8988T (cell line): Measurements from ENCODE around the gene TSPAN5.
"Not testable (repeated sequence)": the region's sequence is repeated elsewhere in the genome, so short reads cannot be mapped to it uniquely, and the experiment has no call there.

Source experiments
- DNase-seq: peaks from one replicate; pipeline ENCODE4 v3.0.0; 2011

Gene TSPAN5

GRCh38 chr4:98658287-98659105, at the start of gene TSPAN5:
Gene TSPAN5, minus strand, starts transcription at chr4:98658611.
- DNase-seq: peak; percentile 55

- no peak for DNase-seq
Measured at GRCh38 chr4:98706935-98707334, 48.5 kb upstream of the TSPAN5 start.

- DNase-seq: no peak
Measured at GRCh38 chr4:98706200-98706813, 47.9 kb upstream of the TSPAN5 start.

- DNase-seq: not testable (repeated sequence)
Measured at GRCh38 chr4:98705586-98705985, 47.2 kb upstream of the TSPAN5 start.

GRCh38 chr4:98700656-98701055, 42.2 kb upstream of the TSPAN5 start:
- DNase-seq: no peak

- DNase-seq: no peak
Measured at GRCh38 chr4:98694076-98694475, 35.7 kb upstream of the TSPAN5 start.

GRCh38 chr4:98692411-98692810, 34.0 kb upstream of the TSPAN5 start:
- DNase-seq: no peak

- DNase-seq: no peak
Measured at GRCh38 chr4:98691588-98691987, 33.2 kb upstream of the TSPAN5 start.

- no peak for DNase-seq
Measured at GRCh38 chr4:98689507-98690174, 31.2 kb upstream of the TSPAN5 start.

GRCh38 chr4:98688411-98689290, 30.2 kb upstream of the TSPAN5 start:
- DNase-seq: peak; percentile 12

- DNase-seq: no peak
Measured at GRCh38 chr4:98687876-98688275, 29.5 kb upstream of the TSPAN5 start.

GRCh38 chr4:98686847-98687246, 28.4 kb upstream of the TSPAN5 start:
- no peak for DNase-seq

GRCh38 chr4:98686043-98686707, 27.8 kb upstream of the TSPAN5 start:
- DNase-seq: no peak

- no peak for DNase-seq
Measured at GRCh38 chr4:98685225-98686042, 27.0 kb upstream of the TSPAN5 start.

GRCh38 chr4:98682719-98683118, 24.3 kb upstream of the TSPAN5 start:
- DNase-seq: no peak

GRCh38 chr4:98680806-98681205, 22.4 kb upstream of the TSPAN5 start:
- DNase-seq: no peak

- no peak for DNase-seq
Measured at GRCh38 chr4:98679738-98680137, 21.3 kb upstream of the TSPAN5 start.

- no peak for DNase-seq
Measured at GRCh38 chr4:98677799-98678198, 19.4 kb upstream of the TSPAN5 start.

GRCh38 chr4:98674404-98675173, 16.2 kb upstream of the TSPAN5 start:
- no peak for DNase-seq

GRCh38 chr4:98673978-98674377, 15.6 kb upstream of the TSPAN5 start:
- no peak for DNase-seq

GRCh38 chr4:98673288-98673644, 14.9 kb upstream of the TSPAN5 start:
- DNase-seq: no peak
